Neural cell (in vitro differentiated cells): Measurements from ENCODE around the gene PCGF3. TPM values are rescaled to one million over a fixed set of nuclear protein-coding genes. Genes with fewer than 3 reads are reported as not detected.
"Not testable (repeated sequence)": the region's sequence is repeated elsewhere in the genome, so short reads cannot be mapped to it uniquely, and the experiment has no call there.

Source experiments
- H2AFZ ChIP-seq: fragments of 200-600, 300-800 bp; sonication (generic), shearing (Covaris generic); 2 replicates; pipeline ENCODE4 v1.6.0; 2014; ENCODE audit warnings: low read depth, mild to moderate bottlenecking, antibody characterized with exemption, low read length, moderate library complexity
- H3F3A ChIP-seq: fragments of 200-600 bp; shearing (Covaris generic); 2 replicates; pipeline ENCODE4 v1.6.1; 2016; ENCODE audit warnings: mild to moderate bottlenecking, moderate library complexity, mixed read lengths, antibody characterized with exemption, low read length; ENCODE audit not compliant: insufficient read depth, poor library complexity, severe bottlenecking
- H3K27ac ChIP-seq: fragments of 200-600, 300-800 bp; sonication (generic), shearing (Covaris generic); 2 replicates; pipeline ENCODE4 v1.5.1; 2014; ENCODE audit warnings: mild to moderate bottlenecking, low read length, moderate library complexity
- H3K27me3 ChIP-seq: fragments of 300-800, 200-600 bp; sonication (generic), shearing (Covaris generic); 2 replicates; pipeline ENCODE4 v1.6.0; 2014; ENCODE audit warnings: mild to moderate bottlenecking, low read depth, low read length, moderate library complexity; ENCODE audit not compliant: insufficient read depth
- H3K36me3 ChIP-seq: fragments of 300-800, 200-600 bp; sonication (generic), shearing (Covaris generic); 2 replicates; pipeline ENCODE4 v1.5.1; 2014; ENCODE audit warnings: mild to moderate bottlenecking, antibody characterized with exemption, low read length, moderate library complexity; ENCODE audit not compliant: insufficient read depth
- H3K4me2 ChIP-seq: fragments of 300-800, 200-600 bp; sonication (generic), shearing (Covaris generic); 2 replicates; pipeline ENCODE4 v1.6.0; 2014; ENCODE audit warnings: mild to moderate bottlenecking, low read length
- H3K4me3 ChIP-seq: fragments of 300-800, 200-600 bp; sonication (generic), shearing (Covaris generic); 2 replicates; pipeline ENCODE4 v1.5.1; 2014; ENCODE audit warnings: mild to moderate bottlenecking, low read length, moderate library complexity
- H3K79me2 ChIP-seq: fragments of 200-600 bp; shearing (Covaris generic); replicated peaks from 2 replicates; pipeline ENCODE4 v1.6.0; 2014; ENCODE audit warnings: mild to moderate bottlenecking, low read length, moderate library complexity; ENCODE audit not compliant: insufficient read depth
- H3K9ac ChIP-seq: fragments of 300-800, 200-600 bp; sonication (generic), shearing (Covaris generic); 2 replicates; pipeline ENCODE4 v1.6.1; 2016; ENCODE audit warnings: mild to moderate bottlenecking, low read length, mixed read lengths
- H3K9me2 ChIP-seq: fragments of 200-600 bp; shearing (Covaris generic); 2 replicates; pipeline ENCODE4 v1.6.1; 2016; ENCODE audit warnings: mild to moderate bottlenecking, low read length, mixed read lengths; ENCODE audit not compliant: insufficient read depth
- H3K9me3 ChIP-seq: fragments of 200-600, 300-800 bp; sonication (generic), shearing (Covaris generic); 2 replicates; pipeline ENCODE4 v1.6.1; 2016; ENCODE audit warnings: mild to moderate bottlenecking, mixed run types, low read length, moderate library complexity, mixed read lengths
- H4K20me1 ChIP-seq: fragments of 200-600 bp; shearing (Covaris generic); 2 replicates; pipeline ENCODE4 v1.6.1; 2016; ENCODE audit warnings: mild to moderate bottlenecking, mixed run types; ENCODE audit not compliant: insufficient read depth
- CTCF ChIP-seq: fragments of 450-650 bp; IDR thresholded peaks from 2 replicates; pipeline ENCODE4 v1.5.1; 2014; ENCODE audit warnings: antibody characterized with exemption, mild to moderate bottlenecking, moderate library complexity; ENCODE audit not compliant: poor library complexity, severe bottlenecking
- EP300 ChIP-seq: fragments of 450-650 bp; conservative IDR thresholded peaks from 2 replicates; pipeline ENCODE4 v1.6.1; 2014; ENCODE audit warnings: antibody characterized with exemption, mild to moderate bottlenecking, moderate library complexity; ENCODE audit not compliant: poor library complexity, severe bottlenecking
- EZH2 ChIP-seq: fragments of 200-600, 300-800 bp; shearing (Covaris generic), sonication (generic); IDR thresholded peaks from 2 replicates; pipeline ENCODE4 v1.6.1; 2014; ENCODE audit warnings: antibody characterized with exemption, low read length, borderline replicate concordance, mild to moderate bottlenecking; ENCODE audit not compliant: insufficient read depth, poor library complexity, severe bottlenecking
- MXI1 ChIP-seq: fragments of 450-650 bp; conservative IDR thresholded peaks from 2 replicates; pipeline ENCODE4 v1.6.1; 2014; ENCODE audit warnings: antibody characterized with exemption, mild to moderate bottlenecking; ENCODE audit not compliant: poor library complexity, severe bottlenecking
- POLR2AphosphoS5 ChIP-seq: IDR thresholded peaks from 2 replicates; pipeline ENCODE4 v1.6.1; 2012
- RAD21 ChIP-seq: fragments of 450-650 bp; conservative IDR thresholded peaks from 2 replicates; pipeline ENCODE4 v1.6.1; 2014; ENCODE audit warnings: antibody characterized with exemption, mild to moderate bottlenecking, moderate library complexity
- REST ChIP-seq: IDR thresholded peaks from 2 replicates; pipeline ENCODE4 v1.6.1; 2012; ENCODE audit warnings: borderline replicate concordance
- SMC3 ChIP-seq: fragments of 450-650 bp; conservative IDR thresholded peaks from 2 replicates; pipeline ENCODE4 v1.6.1; 2014; ENCODE audit warnings: antibody characterized with exemption, mild to moderate bottlenecking, moderate library complexity; ENCODE audit not compliant: poor library complexity
- TAF1 ChIP-seq: IDR thresholded peaks from 2 replicates; pipeline ENCODE4 v1.6.1; 2012; ENCODE audit warnings: low read depth
- polyA plus RNA-seq: library from polyadenylated mRNA; depleted of rRNA; stranded (reverse); fragments of >200 nt; gene quantifications from 2 replicates; pipeline ENCODE4 v1.2.3, GENCODE V29; 2014

Gene PCGF3
- polyA plus RNA-seq, 1 donor from 2014 or later, result 117 TPM

- Histone ChIP-seq H3K36me3 (no peaks in the 10 kb centered on the region), H3K9me3 (no peaks in the 10 kb centered on the region), H3K9me2 (no peaks in the 10 kb centered on the region), H3F3A (no peaks in the 10 kb centered on the region), H4K20me1 (no peaks in the 10 kb centered on the region), H3K79me2 (peaks cover 29% of the 10 kb centered on the region), H3K9ac (no peak overlapping the region), H3K4me3 (no peak overlapping the region), H2AFZ (no peak overlapping the region), H3K4me2 (no peak overlapping the region), H3K27ac (no peak overlapping the region), H3K27me3 (no peaks in the 10 kb centered on the region)
- TF ChIP-seq SMC3, result no peak
- no peak for TF ChIP-seq CTCF
- TF ChIP-seq REST, result no peak
- no peak for TF ChIP-seq POLR2AphosphoS5
- no peak for TF ChIP-seq MXI1
- TF ChIP-seq TAF1, result no peak
- TF ChIP-seq EP300, result no peak
- no peak for TF ChIP-seq EZH2
- TF ChIP-seq RAD21, result no peak
Measured at GRCh38 chr4:704198-704891, 1.3 kb upstream of the PCGF3 start.

- H3K27ac ChIP-seq, result no peak overlapping the region
- peaks cover 2% of the 10 kb centered on the region for H4K20me1 ChIP-seq
- peak overlapping the region; percentile 47 for H3K9ac ChIP-seq
- H3K9me3 ChIP-seq, result no peaks in the 10 kb centered on the region
- H2AFZ ChIP-seq, result no peak overlapping the region
- no peak for TF ChIP-seq EZH2
- no peak for TF ChIP-seq EP300
- TF ChIP-seq RAD21, result no peak
- no peak for TF ChIP-seq CTCF
- TF ChIP-seq REST, result no peak
- H3K4me2 ChIP-seq, result no peak overlapping the region
- peaks cover 35% of the 10 kb centered on the region for H3K79me2 ChIP-seq
- H3K36me3 ChIP-seq, result no peaks in the 10 kb centered on the region
- H3F3A ChIP-seq, result peaks cover 2% of the 10 kb centered on the region
- no peaks in the 10 kb centered on the region for H3K9me2 ChIP-seq
- peak overlapping the region; percentile 80 for H3K4me3 ChIP-seq
- H3K27me3 ChIP-seq, result no peaks in the 10 kb centered on the region
Measured at GRCh38 chr4:704971-705277, 708 bp upstream of the PCGF3 start.

GRCh38 chr4:706083-706633 lies 526 bp downstream of the PCGF3 start:
- not testable (repeated sequence) for H3K36me3 ChIP-seq
- H3K79me2 ChIP-seq, result peaks cover 47% of the 10 kb centered on the region

More at GRCh38 chr4:706083-706633, 526 bp downstream of the PCGF3 start:
- not testable (repeated sequence) for H3K27me3 ChIP-seq, H3F3A ChIP-seq, H3K9me3 ChIP-seq, H3K9me2 ChIP-seq
- peaks cover 10% of the 10 kb centered on the region for H4K20me1 ChIP-seq
- peak overlapping the region; percentile 30 for H3K4me2 ChIP-seq
- H2AFZ ChIP-seq, result peak overlapping the region; percentile 65
- H3K27ac ChIP-seq, result peak overlapping the region; percentile 72
- H3K9ac ChIP-seq, result peak overlapping the region; percentile 99
- H3K4me3 ChIP-seq, result peak overlapping the region; percentile 80
